GM03348 (cell line): Measurements from ENCODE around the gene SLC9A4.

Experiments used
- DNase-seq: peaks from one replicate; pipeline ENCODE4 v3.0.0; 2012; ENCODE audit warnings: low spot score

SLC9A4 gene

GRCh38 chr2:102499558-102499957 lies 26.5 kb downstream of the SLC9A4 start:
- no peak for DNase-seq

GRCh38 chr2:102502576-102502975 lies 29.6 kb downstream of the SLC9A4 start:
- no peak for DNase-seq

- no peak for DNase-seq
Measured at GRCh38 chr2:102504833-102505232, 31.8 kb downstream of the SLC9A4 start.

- DNase-seq, result no peak
Measured at GRCh38 chr2:102505290-102505689, 32.3 kb downstream of the SLC9A4 start.

DNA sequence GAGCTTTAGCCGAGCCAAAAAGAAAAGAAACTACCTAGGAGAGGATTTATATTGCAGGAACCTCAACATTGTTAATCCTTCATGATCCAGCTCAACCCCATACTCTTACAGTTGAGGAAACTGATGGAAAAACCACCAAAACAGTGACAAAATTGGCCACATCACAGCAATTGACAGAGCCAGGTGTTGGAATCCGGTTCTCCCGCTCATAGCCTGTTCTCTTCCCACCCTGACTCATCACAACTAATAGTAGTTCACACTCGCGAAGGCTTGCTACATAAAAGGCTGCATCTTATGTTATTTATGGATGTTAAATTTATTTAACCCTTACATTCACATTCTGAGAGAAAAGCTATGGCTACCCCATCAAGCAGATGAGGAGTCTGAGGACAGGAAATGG lies 33.7 kb downstream of the SLC9A4 start:
- no peak for DNase-seq

- DNase-seq, result no peak
Measured at GRCh38 chr2:102508863-102509262, 35.8 kb downstream of the SLC9A4 start.

GRCh38 chr2:102509749-102510148 lies 36.7 kb downstream of the SLC9A4 start:
- DNase-seq, result no peak

DNA sequence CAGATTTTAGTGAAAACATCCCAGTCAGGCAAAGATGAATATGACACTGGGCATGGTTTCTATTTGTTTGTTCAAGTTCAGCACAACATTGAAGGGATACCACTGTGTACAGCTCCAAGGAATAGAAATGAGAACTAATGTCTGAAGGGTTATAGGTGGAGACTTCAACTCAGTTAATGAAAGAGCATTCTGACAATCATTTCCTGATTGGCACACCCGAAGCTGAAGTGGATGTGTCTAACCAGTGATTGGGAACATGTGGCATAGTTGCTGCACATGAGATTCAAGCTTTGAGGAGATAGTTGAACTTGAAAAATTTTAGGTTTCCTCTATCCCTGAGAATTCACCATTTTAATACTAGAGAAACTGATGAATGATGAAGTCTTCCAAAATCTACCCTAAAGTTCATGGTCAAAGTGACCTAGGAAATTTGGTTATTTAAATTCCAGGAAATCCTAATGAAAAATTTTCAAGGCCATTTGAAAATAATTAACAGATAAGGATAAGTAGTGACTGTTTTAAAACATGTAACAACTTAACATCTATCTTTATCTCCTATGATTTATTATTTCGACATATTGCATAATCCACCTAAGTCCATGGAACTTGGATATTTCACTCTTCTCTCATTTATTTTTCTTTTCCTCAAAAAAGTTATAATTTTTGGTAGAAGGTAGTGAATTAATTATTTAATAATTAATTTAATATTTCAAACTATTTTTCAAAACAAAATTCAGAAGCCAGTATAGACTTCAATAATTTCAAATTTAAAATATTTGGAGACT lies 38.0 kb downstream of the SLC9A4 start:
- no peak for DNase-seq

GRCh38 chr2:102512161-102512560 lies 39.1 kb downstream of the SLC9A4 start:
- DNase-seq, result no peak

DNA sequence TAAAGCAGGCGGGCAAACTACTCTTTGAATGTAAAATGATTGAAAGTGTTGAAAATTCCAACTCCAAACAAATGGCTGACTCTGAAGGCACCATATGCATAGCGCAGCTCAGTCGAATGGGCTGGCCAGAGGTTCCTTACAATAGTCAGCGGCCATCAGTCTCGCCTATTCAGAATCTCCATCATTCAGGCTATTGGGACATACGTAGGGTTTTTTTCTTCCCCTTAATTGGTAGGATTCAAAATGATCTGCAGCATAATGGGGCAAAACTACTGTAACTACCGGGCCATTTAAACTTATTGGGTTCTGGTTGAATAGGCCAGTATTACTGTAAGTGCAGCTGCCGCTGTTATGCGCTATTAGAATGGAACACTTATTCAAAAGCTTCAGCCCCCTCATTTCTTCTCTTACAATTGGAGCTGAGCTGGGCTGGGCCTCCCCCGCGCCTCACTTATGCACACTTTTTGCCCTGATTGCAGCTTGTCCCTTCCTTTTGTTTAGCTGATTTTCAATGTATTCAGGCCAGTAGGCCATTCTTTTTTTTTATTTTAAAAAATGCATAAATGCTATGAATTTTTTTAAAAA lies 40.4 kb downstream of the SLC9A4 start:
- no peak for DNase-seq

GRCh38 chr2:102514061-102514785 lies 41.2 kb downstream of the SLC9A4 start:
- peak; percentile 86 for DNase-seq

- DNase-seq, result no peak
Measured at GRCh38 chr2:102515851-102516250, 42.8 kb downstream of the SLC9A4 start.

GRCh38 chr2:102518170-102518569 lies 45.1 kb downstream of the SLC9A4 start:
- DNase-seq, result no peak

DNA sequence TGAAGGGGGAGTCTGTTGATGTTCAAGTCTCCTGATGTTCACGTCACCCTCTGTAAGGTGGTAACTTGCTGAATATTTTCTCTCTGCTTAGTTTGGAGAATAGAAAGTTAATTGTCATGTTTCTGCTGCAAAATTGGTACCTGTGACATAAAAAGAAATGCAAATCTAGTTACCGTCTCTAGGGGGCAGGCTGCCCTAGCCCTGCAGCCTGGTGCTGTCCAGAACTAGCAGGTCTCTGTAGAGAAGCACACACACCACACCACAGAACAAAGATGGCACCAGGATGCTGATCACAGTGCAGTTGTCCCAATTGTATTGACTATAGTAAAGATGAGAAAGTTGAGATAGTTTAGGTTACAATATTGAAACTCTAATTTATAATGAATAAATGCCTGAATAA lies 47.0 kb downstream of the SLC9A4 start:
- peak; percentile 11 for DNase-seq

GRCh38 chr2:102520801-102521200 lies 47.8 kb downstream of the SLC9A4 start:
- DNase-seq, result no peak

GRCh38 chr2:102522162-102522561 lies 49.1 kb downstream of the SLC9A4 start:
- DNase-seq, result no peak

DNA sequence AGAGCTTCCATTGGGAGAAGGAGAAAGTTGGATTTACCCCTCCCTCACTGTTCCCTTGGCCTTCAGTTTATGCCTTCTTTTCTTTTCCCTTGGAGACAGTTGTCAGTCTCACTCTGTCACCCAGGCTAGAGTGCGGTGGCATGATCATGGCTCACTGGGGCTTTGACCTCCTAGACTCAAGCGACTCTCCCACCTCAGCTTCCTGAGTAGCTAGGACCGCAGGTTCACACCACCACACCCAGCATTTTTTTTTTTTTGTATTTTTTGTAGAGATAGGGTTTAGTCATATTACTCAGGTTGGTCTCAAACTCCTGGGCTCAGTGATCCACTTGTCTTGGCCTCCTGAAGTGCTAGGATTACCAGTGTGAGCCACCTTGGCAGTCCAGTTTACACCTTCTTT lies 49.9 kb downstream of the SLC9A4 start:
- DNase-seq, result no peak

GRCh38 chr2:102523651-102524050 lies 50.6 kb downstream of the SLC9A4 start:
- no peak for DNase-seq

GRCh38 chr2:102527086-102527485 lies 54.1 kb downstream of the SLC9A4 start:
- DNase-seq, result no peak

- DNase-seq, result no peak
Measured at GRCh38 chr2:102538491-102538890, 65.5 kb downstream of the SLC9A4 start.

- no peak for DNase-seq
Measured at GRCh38 chr2:102540882-102541281, 67.9 kb downstream of the SLC9A4 start.

DNA sequence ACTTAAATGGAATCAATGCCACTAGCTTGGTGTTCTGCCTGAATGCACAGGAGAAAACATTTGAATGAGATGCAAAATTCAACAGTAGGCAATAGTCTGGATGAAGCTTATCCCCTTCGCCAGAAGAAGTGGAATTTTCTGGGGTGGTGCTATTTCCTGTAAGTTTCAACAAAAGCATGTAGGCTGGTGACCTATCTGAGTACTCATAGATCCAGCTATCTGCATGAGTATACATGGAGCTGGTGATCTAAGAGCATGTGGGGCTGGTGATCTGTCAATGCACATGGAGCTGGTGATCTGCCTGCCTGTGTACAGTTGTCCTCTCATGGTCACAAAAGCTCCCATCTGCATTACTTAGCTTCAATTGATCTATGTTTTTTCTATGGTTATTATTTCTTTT lies 71.2 kb downstream of the SLC9A4 start:
- no peak for DNase-seq

DNA sequence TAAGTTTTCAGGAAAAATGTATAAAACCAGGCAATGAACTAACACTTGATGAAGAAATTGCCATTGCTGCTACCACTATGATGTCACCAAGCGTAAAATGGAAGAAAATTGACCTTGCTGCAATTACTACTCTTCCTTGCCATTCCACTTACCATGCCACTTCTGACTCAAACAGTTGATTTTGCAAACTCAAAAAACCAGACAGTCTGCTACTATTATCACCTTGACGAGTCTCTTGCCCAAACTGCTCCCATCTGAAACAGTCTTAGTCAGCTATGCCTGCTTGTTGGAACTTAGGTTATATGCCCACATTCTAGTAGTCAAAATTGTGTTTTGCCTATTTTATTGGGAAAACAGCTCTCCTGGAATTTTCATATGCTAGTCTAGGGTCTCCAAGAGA lies 74.4 kb downstream of the SLC9A4 start:
- DNase-seq, result no peak
